Stomach (tissue), 9 donors: ENCODE data around the gene LIN7C. TPM values are rescaled to one million over a fixed set of nuclear protein-coding genes. Genes with fewer than 3 reads are reported as not detected.

Source experiments
- DNase-seq, 2 donors: peaks; one replicate each; pipeline versions ENCODE4 v3.0.0 to v3.0.0-alpha.2; 2013 to 2019
- H3K27ac ChIP-seq, 5 donors: fragments of 200-600 bp in 4 of 5; sonication (generic) in 4 of 5; one replicate each; pipeline ENCODE4 v1.5.1; 2013 to 2019; ENCODE audit warnings: mild to moderate bottlenecking in 1 of 5, moderate library complexity in 1 of 5
- H3K27me3 ChIP-seq, 3 donors: fragments of 200-600 bp; sonication (generic); one replicate each; pipeline ENCODE4 v1.5.1; 2017 to 2019; ENCODE audit warnings: mixed run types in 1 of 3
- H3K36me3 ChIP-seq, 4 donors: fragments of 200-600 bp; sonication (generic); 1 replicate in 3 of 4; 2 replicates in 1 of 4; pipeline ENCODE4 v1.5.1; 2016 to 2019
- H3K4me1 ChIP-seq, 4 donors: fragments of 200-600 bp; sonication (generic); one replicate each; pipeline ENCODE4 v1.5.1; 2016 to 2019
- H3K4me3 ChIP-seq, 4 donors: fragments of 200-600 bp; sonication (generic) in 3 of 4; one replicate each; pipeline ENCODE4 v1.5.1; 2016 to 2019; ENCODE audit warnings: mild to moderate bottlenecking in 1 of 4
- H3K9me3 ChIP-seq, 4 donors: fragments of 200-600 bp; sonication (generic); one replicate each; pipeline ENCODE4 v1.5.1; 2016 to 2019
- CTCF ChIP-seq, 7 experiments: fragments of 450-650 bp in 4 of 7; fragments of 200-600 bp in 3 of 7; sonication (generic) in 3 of 7; IDR thresholded peaks; one replicate each; pipeline ENCODE4 v1.5.1; 2016 to 2019; ENCODE audit warnings: antibody characterized with exemption in 7 of 7, control low read depth in 2 of 7, mild to moderate bottlenecking in 1 of 7
- EP300 ChIP-seq: sonication (generic); formaldehyde crosslinking; IDR thresholded peaks from one replicate; pipeline ENCODE4 v1.6.1; 2017; ENCODE audit warnings: antibody characterized with exemption
- POLR2A ChIP-seq, 4 donors: fragments of 450-650 bp; IDR thresholded peaks; one replicate each; pipeline ENCODE4 v1.6.1; 2016; ENCODE audit warnings: antibody characterized with exemption in 4 of 4, control low read depth in 2 of 4, mild to moderate bottlenecking in 1 of 4, moderate library complexity in 1 of 4
- POLR2AphosphoS5 ChIP-seq, 3 donors: sonication (generic); formaldehyde crosslinking; IDR thresholded peaks; one replicate each; pipeline ENCODE4 v1.6.1; 2016; ENCODE audit warnings: antibody characterized with exemption in 3 of 3
- WGBS, 5 donors: extraction: QIAGEN DNeasy Blood & Tissue Kit in 3 of 5; methylation state at CpG; one replicate each; pipeline versions ENCODE4 v1.1.5 to v1.1.7; 2013 to 2018; 5-methylcytosine and 5-hydroxymethylcytosine counted together
- intact Hi-C: fragments of 100-400 bp; cut with DNase I; formaldehyde crosslinking; loops from one replicate; pipeline ENCODE4 v1.15.1; 2023; ENCODE audit warnings: low total_unique reads
- polyA plus RNA-seq, 3 donors: library from polyadenylated mRNA; stranded (reverse); fragments of 200-250 nt; gene quantifications; one replicate each; pipeline ENCODE4 v1.2.3, GENCODE V29; 2013
- total RNA-seq, 5 donors: library from RNA; depleted of rRNA; stranded (reverse); fragments of >200 nt; gene quantifications; one replicate each; pipeline versions ENCODE4 v1.1.0 to v1.2.3, GENCODE V29; 2014 to 2016
- donor health status: healthy with polysubstance abuse.
- donor health status: Bipolar disorder and iron deficiency.
- donor health status: healthy.

Gene LIN7C
- total and polyA plus RNA-seq, 8 donors, result 7.2 to 106 (median 17.5) TPM

DNA sequence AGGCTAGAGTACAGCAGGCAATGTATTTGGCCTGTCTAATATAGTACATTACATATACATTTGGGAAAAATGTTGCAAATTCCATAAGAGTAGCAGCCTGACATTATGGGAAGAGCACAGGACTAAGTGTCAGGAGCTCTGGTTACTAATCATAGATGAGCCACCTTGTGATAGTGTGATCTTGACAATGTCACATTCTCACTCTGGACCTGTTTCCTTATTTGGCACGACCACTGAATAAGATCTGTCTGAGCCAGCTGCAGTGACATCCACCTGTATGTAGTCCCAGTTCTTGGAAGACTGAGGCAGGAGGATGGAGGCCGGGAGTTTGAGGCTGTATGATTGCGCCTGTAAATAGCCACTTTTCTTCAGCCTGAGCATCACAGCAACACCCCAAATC is 5.7 kb upstream of the LIN7C start:
- DNase-seq, result no peak
- TF ChIP-seq POLR2AphosphoS5 (IDR thresholded peaks at IDR 0.05) (no peak), CTCF (IDR thresholded peaks at IDR 0.05) (no peak), POLR2A (IDR thresholded peaks at IDR 0.05) (no peak), EP300 (no peak)
- no peak overlapping the region for H3K27ac ChIP-seq
- 91 to 95% (median 94%) methylated on average over 3 of the region's 3 CpGs for WGBS, 5 donors
- H3K4me1 ChIP-seq, result peaks cover 0 to 9% (median 4%) of the 10 kb centered on the region in 4 donors
- H3K27me3 ChIP-seq, result no peaks in the 10 kb centered on the region
- intact Hi-C loops, result no loop called here
- no peaks in the 10 kb centered on the region for H3K9me3 ChIP-seq
- H3K36me3 ChIP-seq, result no peaks in the 10 kb centered on the region
- no peak overlapping the region for H3K4me3 ChIP-seq

DNA sequence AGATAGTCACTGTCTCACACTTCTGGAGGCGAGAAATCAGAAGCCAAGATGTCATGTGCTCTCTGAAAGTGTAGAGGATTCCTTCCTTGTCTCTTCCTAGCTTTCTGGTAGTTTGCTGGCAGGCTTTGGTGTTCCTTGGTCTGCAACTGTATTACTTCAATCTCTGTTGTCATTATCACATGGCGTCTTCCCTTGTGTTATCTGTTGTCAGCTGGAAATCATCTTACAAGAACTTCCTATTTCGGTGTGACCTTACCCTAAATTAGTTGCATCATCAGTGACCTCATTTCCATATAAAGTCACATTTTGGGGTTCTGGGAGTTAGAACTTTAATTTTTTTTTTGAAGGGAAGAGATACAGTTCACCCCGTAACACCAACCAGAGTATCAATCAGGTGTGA is 3.3 kb upstream of the LIN7C start:
- Histone ChIP-seq H3K27me3 (no peaks in the 10 kb centered on the region), H3K36me3 (no peaks in the 10 kb centered on the region), H3K9me3 (no peaks in the 10 kb centered on the region), H3K4me1 (peaks cover 10 to 23% (median 16%) of the 10 kb centered on the region in 4 donors), H3K4me3 (no peak overlapping the region), H3K27ac (no peak overlapping the region)
- no peak for DNase-seq
- 88 to 94% (median 92%) methylated on average over 4 of the region's 4 CpGs for WGBS, 5 donors
- intact Hi-C loops, result no loop called here
- TF ChIP-seq POLR2AphosphoS5 (IDR thresholded peaks at IDR 0.05) (no peak), POLR2A (IDR thresholded peaks at IDR 0.05) (no peak), CTCF (IDR thresholded peaks at IDR 0.05) (no peak), EP300 (no peak)

GRCh38 chr11:27507557-27508322 is 1.2 kb upstream of the LIN7C start:
- intact Hi-C loops, result no loop called here
- H3K4me1 ChIP-seq, result peaks cover 11 to 44% (median 34%) of the 10 kb centered on the region in 4 donors
- H3K27me3 ChIP-seq, result no peaks in the 10 kb centered on the region
- DNase-seq, result no peak
- peaks cover 0 to 3% (median 0%) of the 10 kb centered on the region in 4 donors for H3K36me3 ChIP-seq
- peak overlapping the region; percentile 64 to 89 (median 80) for H3K4me3 ChIP-seq
- H3K27ac ChIP-seq, result no peak overlapping the region
- 93 to 98% (median 97%) methylated on average over 4 of the region's 4 CpGs for WGBS, 5 donors
- TF ChIP-seq EP300, result no peak
- no peak for TF ChIP-seq POLR2A (IDR thresholded peaks at IDR 0.05)
- no peak for TF ChIP-seq CTCF (IDR thresholded peaks at IDR 0.05)
- no peak for TF ChIP-seq POLR2AphosphoS5 (IDR thresholded peaks at IDR 0.05)
- no peaks in the 10 kb centered on the region for H3K9me3 ChIP-seq

DNA sequence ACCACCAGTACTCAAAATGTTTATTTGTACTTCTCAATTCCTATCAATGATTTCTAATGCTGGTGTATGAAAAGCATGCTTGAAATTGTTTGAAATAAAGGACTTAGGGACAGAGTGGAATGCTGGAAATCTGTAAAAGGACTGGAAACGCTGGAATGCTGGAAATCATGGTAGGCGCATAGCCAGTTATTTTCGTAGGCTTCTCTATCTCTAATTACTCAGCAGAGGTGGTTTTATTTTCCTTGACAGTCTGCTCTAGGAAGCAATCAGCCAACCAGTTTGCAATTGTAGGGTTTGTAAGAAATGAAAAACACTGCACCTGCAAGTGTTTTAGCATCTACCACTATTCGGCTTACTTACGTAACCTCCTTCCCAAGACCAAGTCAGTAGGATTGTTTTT is 788 bp downstream of the LIN7C start:
- Histone ChIP-seq H3K9me3 (no peaks in the 10 kb centered on the region), H3K27me3 (no peaks in the 10 kb centered on the region), H3K4me1 (peaks cover 11 to 57% (median 38%) of the 10 kb centered on the region in 4 donors), H3K27ac (peak overlapping the region in 4 of 5 donors; percentile 85 to 94 (median 92)), H3K4me3 (peak overlapping the region; percentile 64 to 89 (median 80)), H3K36me3 (peaks cover 3 to 18% (median 12%) of the 10 kb centered on the region in 4 donors)
- DNase-seq, result no peak
- 2 to 5% (median 4%) methylated on average over 5 of the region's 5 CpGs for WGBS, 5 donors
- TF ChIP-seq CTCF (IDR thresholded peaks at IDR 0.05), result no peak
- TF ChIP-seq EP300, result no peak
- TF ChIP-seq POLR2A (IDR thresholded peaks at IDR 0.05), result no peak
- no peak for TF ChIP-seq POLR2AphosphoS5 (IDR thresholded peaks at IDR 0.05)
- intact Hi-C loops, result no loop called here
